Fibroblast of skin of abdomen (primary cell): ENCODE measurements around the gene HOMER3. TPM values are rescaled to one million over a fixed set of nuclear protein-coding genes. Genes with fewer than 3 reads are reported as not detected.
A peak's percentile ranks its signal among the peaks of the same experiment; 100 is the strongest.

Experiments used
- DNase-seq: peaks from one replicate; pipeline ENCODE4 v3.0.0-alpha.2; 2013
- polyA plus RNA-seq, 2 experiments: library from polyadenylated mRNA; unstranded; fragments of 120-200 nt; gene quantifications; one replicate each; pipeline ENCODE4 v1.2.1, GENCODE V29; 2013; ENCODE audit not compliant: insufficient read length in 2 of 2

Gene HOMER3
- polyA plus RNA-seq (2013, experiment 1 of 2; ENCODE audit: insufficient read length), result 58.6 TPM
- polyA plus RNA-seq (2013, experiment 2 of 2; ENCODE audit: insufficient read length), result 66.6 TPM

GRCh38 chr19:18940769-18941627 is at the start of gene HOMER3:
Gene HOMER3, minus strand, starts transcription at chr19:18941217. Its CDS starts 2,235 bp downstream, at chr19:18938982.
- DNase-seq, result peak; percentile 60

GRCh38 chr19:18990128-18990708 is 49.2 kb upstream of the HOMER3 start:
- DNase-seq, result no peak

GRCh38 chr19:18989316-18989715 is 48.3 kb upstream of the HOMER3 start:
- DNase-seq, result no peak

- DNase-seq, result no peak
Measured at GRCh38 chr19:18987456-18987855, 46.4 kb upstream of the HOMER3 start.

GRCh38 chr19:18985257-18985656 is 44.2 kb upstream of the HOMER3 start:
- no peak for DNase-seq

- no peak for DNase-seq
Measured at GRCh38 chr19:18984251-18984650, 43.2 kb upstream of the HOMER3 start.

- DNase-seq, result no peak
Measured at GRCh38 chr19:18982669-18983068, 41.7 kb upstream of the HOMER3 start.

- no peak for DNase-seq
Measured at GRCh38 chr19:18980432-18981020, 39.5 kb upstream of the HOMER3 start.

- DNase-seq, result no peak
Measured at GRCh38 chr19:18978616-18979015, 37.6 kb upstream of the HOMER3 start.

- DNase-seq, result peak; percentile 8
Measured at GRCh38 chr19:18975869-18976268, 34.9 kb upstream of the HOMER3 start.

- DNase-seq, result no peak
Measured at GRCh38 chr19:18975011-18975410, 34.0 kb upstream of the HOMER3 start.

- DNase-seq, result no peak
Measured at GRCh38 chr19:18972851-18973250, 31.8 kb upstream of the HOMER3 start.

- no peak for DNase-seq
Measured at GRCh38 chr19:18972301-18972811, 31.3 kb upstream of the HOMER3 start.

GRCh38 chr19:18969931-18970659 is 29.1 kb upstream of the HOMER3 start:
- no peak for DNase-seq

GRCh38 chr19:18967358-18968146 is 26.5 kb upstream of the HOMER3 start:
- DNase-seq, result peak; percentile 33

- DNase-seq, result no peak
Measured at GRCh38 chr19:18966307-18966706, 25.3 kb upstream of the HOMER3 start.

- DNase-seq, result no peak
Measured at GRCh38 chr19:18964121-18964520, 23.1 kb upstream of the HOMER3 start.

- DNase-seq, result no peak
Measured at GRCh38 chr19:18961767-18962620, 21.0 kb upstream of the HOMER3 start.

- DNase-seq, result no peak
Measured at GRCh38 chr19:18960370-18960769, 19.4 kb upstream of the HOMER3 start.

GRCh38 chr19:18955042-18955441 is 14.0 kb upstream of the HOMER3 start:
- no peak for DNase-seq

- DNase-seq, result no peak
Measured at GRCh38 chr19:18954094-18954493, 13.1 kb upstream of the HOMER3 start.
